K562 (cell line): ENCODE measurements around the gene ST6GALNAC6. TPM values are rescaled to one million over a fixed set of nuclear protein-coding genes. Genes with fewer than 3 reads are reported as not detected.
A peak's percentile ranks its signal among the peaks of the same experiment; 100 is the strongest.

Source experiments
- ARID3A ChIP-seq: IDR thresholded peaks from 2 replicates; pipeline ENCODE4 v1.6.1; 2012; ENCODE audit warnings: low read depth, low read length, improper control_type of control experiment, borderline replicate concordance
- CCNT2 ChIP-seq: IDR thresholded peaks from 2 replicates; pipeline ENCODE4 v1.6.1; 2011; ENCODE audit warnings: borderline replicate concordance, low read depth, mild to moderate bottlenecking, moderate library complexity, mixed read lengths, low read length; ENCODE audit not compliant: insufficient read length; ENCODE audit errors: extremely low read depth
- COPS2 ChIP-seq: fragments of 450-650 bp; conservative IDR thresholded peaks from 2 replicates; pipeline ENCODE4 v1.6.1; 2016; ENCODE audit warnings: mild to moderate bottlenecking, moderate library complexity
- CREBBP ChIP-seq: IDR thresholded peaks from one replicate; pipeline ENCODE4 v1.6.1; 2012; ENCODE audit warnings: low read depth, mild to moderate bottlenecking, control low read depth, inconsistent platforms, low read length
- CSDE1 ChIP-seq, 2 experiments: fragments of 450-650 bp; IDR thresholded peaks; 2 replicates each; pipeline ENCODE4 v1.6.1; 2016; ENCODE audit warnings: mild to moderate bottlenecking in 1 of 2
- ETV5 ChIP-seq: sonication (generic); formaldehyde crosslinking; IDR thresholded peaks from 2 replicates; pipeline ENCODE4 v1.4.0; 2020; ENCODE audit warnings: low read depth, mild to moderate bottlenecking, missing genetic modification reagents
- ETV6 ChIP-seq, 3 experiments: fragments of 150-350 bp in 1 of 3; sonication (generic) in 1 of 3; formaldehyde crosslinking in 1 of 3; IDR thresholded peaks; 2 replicates each; pipeline versions ENCODE4 v1.6.1 to v1.8.0; 2014 to 2022; ENCODE audit warnings: borderline replicate concordance in 2 of 3, low read depth in 2 of 3, antibody characterized with exemption in 1 of 3, low read length in 1 of 3, mild to moderate bottlenecking in 1 of 3, missing genetic modification reagents in 1 of 3
- HCFC1 ChIP-seq: IDR thresholded peaks from 2 replicates; pipeline ENCODE4 v1.6.1; 2012; ENCODE audit warnings: low read depth, low read length, improper control_type of control experiment
- NR0B1 ChIP-seq: fragments of 450-650 bp; IDR thresholded peaks from one replicate; pipeline ENCODE4 v1.6.1; 2018; ENCODE audit warnings: mild to moderate bottlenecking, moderate library complexity; ENCODE audit not compliant: partially characterized antibody
- NR1H2 ChIP-seq: sonication (generic); formaldehyde crosslinking; IDR thresholded peaks from 2 replicates; pipeline ENCODE4 v1.4.0; 2020; ENCODE audit warnings: mild to moderate bottlenecking, missing genetic modification reagents
- PCBP1 ChIP-seq: fragments of 200-400 bp; formaldehyde crosslinking; IDR thresholded peaks from 2 replicates; pipeline ENCODE4 v1.6.1; 2018; ENCODE audit warnings: mild to moderate bottlenecking, low read depth, low read length; ENCODE audit not compliant: poor library complexity, severe bottlenecking
- PHF20 ChIP-seq: fragments of 450-650 bp; IDR thresholded peaks from 2 replicates; pipeline ENCODE4 v1.6.1; 2018; ENCODE audit not compliant: partially characterized antibody
- PML ChIP-seq: IDR thresholded peaks from 2 replicates; pipeline ENCODE4 v1.6.1; 2012; ENCODE audit warnings: low read length, inconsistent platforms
- POLR3A ChIP-seq: IDR thresholded peaks from 2 replicates; pipeline ENCODE4 v1.6.1; 2011; ENCODE audit warnings: borderline replicate concordance, mild to moderate bottlenecking, moderate library complexity; ENCODE audit not compliant: insufficient read length, insufficient read depth; ENCODE audit errors: extremely low read depth
- RBFOX2 ChIP-seq: fragments of 200-400 bp; formaldehyde crosslinking; IDR thresholded peaks from 2 replicates; pipeline ENCODE4 v1.6.1; 2017; ENCODE audit warnings: low read depth, mild to moderate bottlenecking, low read length, moderate library complexity
- SIN3B ChIP-seq: fragments of 450-650 bp; IDR thresholded peaks from 2 replicates; pipeline ENCODE4 v1.6.1; 2017; ENCODE audit warnings: low read depth, mild to moderate bottlenecking, moderate library complexity
- SLC30A9 ChIP-seq: fragments of 250-450 bp; sonication (Bioruptor Pico); IDR thresholded peaks from 2 replicates; pipeline ENCODE4 v1.8.0; 2022; ENCODE audit warnings: mild to moderate bottlenecking, moderate library complexity
- THRAP3 ChIP-seq: fragments of 450-650 bp; IDR thresholded peaks from 2 replicates; pipeline ENCODE4 v1.6.1; 2016; ENCODE audit warnings: mild to moderate bottlenecking, inconsistent platforms, borderline replicate concordance
- TOE1 ChIP-seq, 2 experiments: fragments of 450-650 bp in 1 of 2; sonication (generic) in 1 of 2; formaldehyde crosslinking in 1 of 2; IDR thresholded peaks; 2 replicates each; pipeline versions ENCODE4 v1.7.1 to v1.8.0; 2016 to 2022; ENCODE audit warnings: borderline replicate concordance in 2 of 2, mild to moderate bottlenecking in 2 of 2, antibody characterized with exemption in 1 of 2, inconsistent platforms in 1 of 2, low read depth in 1 of 2, missing genetic modification reagents in 1 of 2, moderate library complexity in 1 of 2
- ZNF184 ChIP-seq: sonication (generic); formaldehyde crosslinking; IDR thresholded peaks from 2 replicates; pipeline ENCODE4 v1.5.0; 2020; ENCODE audit warnings: missing genetic modification reagents
- ZNF239 ChIP-seq: fragments of 250-450 bp; sonication (Bioruptor Pico); IDR thresholded peaks from 2 replicates; pipeline ENCODE4 v1.4.0; 2020; ENCODE audit warnings: mild to moderate bottlenecking
- ZNF764 ChIP-seq: fragments of 250-450 bp; sonication (Bioruptor Pico); IDR thresholded peaks from 2 replicates; pipeline ENCODE4 v1.4.0; 2020; ENCODE audit warnings: low read depth, mild to moderate bottlenecking, moderate library complexity
- ZNF780A ChIP-seq: fragments of 250-450 bp; sonication (Bioruptor Pico); IDR thresholded peaks from 2 replicates; pipeline ENCODE4 v1.5.0; 2021; ENCODE audit warnings: mild to moderate bottlenecking
- polyA plus RNA-seq, 8 experiments: library from polyadenylated mRNA; depleted of rRNA in 4 of 8; stranded (reverse) in 5 of 8; unstranded in 3 of 8; fragments of >200 nt; fragmentation: Nextera tagmentation in 2 of 8; fragmentation: Illumina TruSeq in 1 of 8; extraction: Ambion mirVana in 2 of 8; extraction: Trizol in 1 of 8; gene quantifications; 2 replicates each; pipeline versions ENCODE4 v1.2.1 to v1.2.3, GENCODE V29; 2011 to 2014; ENCODE audit warnings: inconsistent platforms in 1 of 8, missing spikeins in 1 of 8
- total RNA-seq, 7 experiments: library from RNA; depleted of rRNA in 6 of 7; stranded (reverse); fragments of >200 nt in 6 of 7; fragmentation: Illumina TruSeq in 2 of 7; extraction: Trizol in 2 of 7; gene quantifications; 2 replicates each; pipeline versions ENCODE4 v1.2.1 to v1.2.3, GENCODE V29; 2011 to 2021; ENCODE audit warnings: low replicate concordance in 1 of 7
- TF ChIP-seq, protein P1 (sequence below): fragments of 450-650 bp; IDR thresholded peaks from 2 replicates; pipeline ENCODE4 v1.6.1; 2014; ENCODE audit warnings: low read depth, mild to moderate bottlenecking, moderate library complexity, borderline replicate concordance

ST6GALNAC6 gene
- total and polyA plus RNA-seq, 9 of the 15 experiments (the other 6 are each of a cell fraction or from before 2014, with no cell fraction given), result 0.13 to 23.0 (median 14.5) TPM

DNA sequence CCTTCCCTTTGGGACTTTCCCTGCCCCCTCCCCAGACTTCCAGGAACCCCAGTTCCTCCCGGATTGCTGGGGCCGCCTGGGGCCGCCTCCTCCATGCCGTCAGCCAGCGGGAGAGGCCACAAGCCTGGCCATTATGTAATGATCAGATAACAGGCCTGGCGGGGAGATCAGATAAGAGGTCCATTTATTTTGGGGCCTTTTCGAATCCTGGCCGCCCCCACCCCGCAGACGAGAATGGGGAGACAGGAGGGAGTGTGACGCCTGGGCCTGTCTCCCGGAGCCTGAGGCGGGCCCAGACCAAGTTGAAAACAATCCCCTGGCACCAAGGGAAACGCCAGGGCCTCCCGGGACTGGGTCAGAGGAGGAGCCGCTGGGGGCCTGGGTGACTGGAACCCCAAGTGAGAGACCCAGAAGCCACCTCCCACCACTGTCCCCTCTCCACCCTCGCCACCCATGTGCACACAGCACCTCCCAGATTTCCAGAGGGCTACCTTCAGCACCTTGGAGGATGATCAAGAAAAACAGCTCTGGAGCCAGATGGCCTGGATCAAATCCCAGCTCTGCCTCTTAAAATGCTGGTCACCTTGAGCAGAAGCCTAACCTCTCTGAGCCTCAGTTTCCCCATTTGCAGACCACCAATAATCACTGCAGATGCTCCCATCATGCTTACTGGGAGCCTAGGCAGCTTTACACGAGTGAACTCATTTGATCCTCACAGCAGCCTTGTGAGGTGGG lies 52.8 kb downstream of the ST6GALNAC6 start (continued):
- TF ChIP-seq ARID3A (no peak), RBFOX2 (no peak), PHF20 (no peak), POLR3A (no peak), PCBP1 (no peak), CSDE1 (IDR thresholded peaks at IDR 0.05) (no peak), SLC30A9 (no peak), COPS2 (no peak), NR0B1 (no peak), ZNF184 (no peak), SIN3B (no peak), ZNF764 (CRISPR knock-in tag) (no peak), ZNF239 (CRISPR knock-in tag) (no peak), HCFC1 (no peak), NR1H2 (CRISPR knock-in tag) (no peak), THRAP3 (no peak), ETV5 (no peak), CCNT2 (peak; percentile 36), ZNF780A (CRISPR knock-in tag) (no peak), PML (no peak), TOE1 (IDR thresholded peaks at IDR 0.05; ENCODE audit: borderline replicate concordance) (no peak), TOE1 (CRISPR knock-in tag; IDR thresholded peaks at IDR 0.05; ENCODE audit: borderline replicate concordance, low read depth) (no peak), ETV6 (IDR thresholded peaks at IDR 0.05; ENCODE audit: borderline replicate concordance in 1 of 2, low read depth in 2 of 2, low read length in 1 of 2) (no peak), ETV6 (CRISPR knock-in tag; IDR thresholded peaks at IDR 0.05; ENCODE audit: borderline replicate concordance) (no peak), CREBBP (no peak)
- TF ChIP-seq, protein P1, sequence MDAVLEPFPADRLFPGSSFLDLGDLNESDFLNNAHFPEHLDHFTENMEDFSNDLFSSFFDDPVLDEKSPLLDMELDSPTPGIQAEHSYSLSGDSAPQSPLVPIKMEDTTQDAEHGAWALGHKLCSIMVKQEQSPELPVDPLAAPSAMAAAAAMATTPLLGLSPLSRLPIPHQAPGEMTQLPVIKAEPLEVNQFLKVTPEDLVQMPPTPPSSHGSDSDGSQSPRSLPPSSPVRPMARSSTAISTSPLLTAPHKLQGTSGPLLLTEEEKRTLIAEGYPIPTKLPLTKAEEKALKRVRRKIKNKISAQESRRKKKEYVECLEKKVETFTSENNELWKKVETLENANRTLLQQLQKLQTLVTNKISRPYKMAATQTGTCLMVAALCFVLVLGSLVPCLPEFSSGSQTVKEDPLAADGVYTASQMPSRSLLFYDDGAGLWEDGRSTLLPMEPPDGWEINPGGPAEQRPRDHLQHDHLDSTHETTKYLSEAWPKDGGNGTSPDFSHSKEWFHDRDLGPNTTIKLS, result no peak
